Thymus (tissue), 11 donors: ENCODE results near the gene FBLN5. TPM values are rescaled to one million over a fixed set of nuclear protein-coding genes. Genes with fewer than 3 reads are reported as not detected.
"Not testable (repeated sequence)": the region's sequence is repeated elsewhere in the genome, so short reads cannot be mapped to it uniquely, and the experiment has no call there.

ENCODE experiments used
- DNase-seq, 9 donors: peaks; one replicate each; pipeline ENCODE4 v3.0.0-alpha.2; 2013; ENCODE audit warnings: low spot score in 9 of 9, low read depth in 6 of 9, missing footprints in 1 of 9
- H3K27ac ChIP-seq, 2 donors: one replicate each; pipeline ENCODE4 v1.5.1; 2013; ENCODE audit warnings: control low read depth in 1 of 2, low read depth in 1 of 2, low read length in 1 of 2, mild to moderate bottlenecking in 1 of 2, moderate library complexity in 1 of 2
- H3K27me3 ChIP-seq, 2 donors: one replicate each; pipeline ENCODE4 v1.5.1; 2013; ENCODE audit warnings: low read length in 1 of 2; ENCODE audit not compliant: control insufficient read depth in 2 of 2, insufficient read depth in 1 of 2
- H3K36me3 ChIP-seq, 2 donors: one replicate each; pipeline ENCODE4 v1.5.1; 2013; ENCODE audit warnings: low read length in 1 of 2, mild to moderate bottlenecking in 1 of 2, moderate library complexity in 1 of 2; ENCODE audit not compliant: control insufficient read depth in 2 of 2, insufficient read depth in 2 of 2
- H3K4me1 ChIP-seq, 2 donors: one replicate each; pipeline ENCODE4 v1.5.1; 2013; ENCODE audit warnings: low read length in 2 of 2; ENCODE audit not compliant: control insufficient read depth in 2 of 2, insufficient read depth in 2 of 2
- H3K4me3 ChIP-seq, 2 donors: one replicate each; pipeline ENCODE4 v1.5.1; 2013; ENCODE audit warnings: low read length in 2 of 2, control low read depth in 1 of 2, mild to moderate bottlenecking in 1 of 2
- H3K9me3 ChIP-seq, 2 donors: one replicate each; pipeline ENCODE4 v1.5.1; 2013; ENCODE audit warnings: low read length in 1 of 2, mild to moderate bottlenecking in 1 of 2; ENCODE audit not compliant: control insufficient read depth in 2 of 2, insufficient read depth in 1 of 2
- WGBS: extraction: QIAGEN DNeasy Blood & Tissue Kit; methylation state at CpG from one replicate; pipeline ENCODE4 v1.1.7; 2013; 5-methylcytosine and 5-hydroxymethylcytosine counted together
- polyA plus RNA-seq: library from polyadenylated mRNA; stranded (reverse); fragments of 200-250 nt; gene quantifications from one replicate; pipeline ENCODE4 v1.2.3, GENCODE V29; 2013
- total RNA-seq: library from RNA; stranded (reverse); fragments of 120-200 nt; gene quantifications from one replicate; pipeline ENCODE4 v1.2.4, GENCODE V29; 2013
- donor health status: healthy.

The FBLN5 gene
- total and polyA plus RNA-seq, 2 donors, result 32.2 to 61.3 TPM

- H3K27ac ChIP-seq, result no peak overlapping the region
- no peak for DNase-seq
These were observed 93.1 kb downstream of the FBLN5 start for GRCh38 chr14:91854327-91854934.

DNA sequence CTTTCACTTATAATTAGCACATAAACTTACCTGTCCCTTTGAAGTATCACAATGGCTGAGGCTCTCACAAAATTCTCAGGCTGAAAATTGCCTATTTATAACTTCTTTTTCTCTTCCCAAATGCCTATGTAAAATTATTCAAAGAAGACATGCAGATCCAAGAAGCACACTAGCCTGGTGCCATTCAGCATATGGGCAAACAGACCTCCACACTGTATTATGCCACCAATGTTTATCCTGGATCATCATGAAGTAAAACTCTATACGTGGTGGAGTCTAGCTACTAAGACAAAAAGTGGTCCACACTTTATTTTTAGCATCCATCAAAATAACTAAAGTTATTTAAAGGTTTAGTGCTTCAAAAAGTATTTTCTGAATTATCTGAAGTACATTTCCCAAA is 95.9 kb downstream of the FBLN5 start:
- peaks cover 10 to 15% of the 10 kb centered on the region in 2 donors for H3K4me1 ChIP-seq
- no peaks in the 10 kb centered on the region for H3K9me3 ChIP-seq
- WGBS, result 46% methylated on average over 1 of the region's 1 CpG
- no peak overlapping the region for H3K4me3 ChIP-seq
- H3K27me3 ChIP-seq, result no peaks in the 10 kb centered on the region
- no peaks in the 10 kb centered on the region for H3K36me3 ChIP-seq
- no peak for DNase-seq
- no peak overlapping the region for H3K27ac ChIP-seq

More at GRCh38 chr14:91854327-91854934, 93.1 kb downstream of the FBLN5 start:
- no peaks in the 10 kb centered on the region for H3K36me3 ChIP-seq
- no peaks in the 10 kb centered on the region for H3K27me3 ChIP-seq
- H3K4me1 ChIP-seq, result peaks cover 13 to 15% of the 10 kb centered on the region in 2 donors
- WGBS, result 94% methylated on average over 2 of the region's 2 CpGs
- no peak overlapping the region for H3K4me3 ChIP-seq
- no peaks in the 10 kb centered on the region for H3K9me3 ChIP-seq

- WGBS, result 96% methylated on average over 4 of the region's 4 CpGs
- DNase-seq, result no peak
- no peaks in the 10 kb centered on the region for H3K36me3 ChIP-seq
These were observed 98.9 kb downstream of the FBLN5 start for GRCh38 chr14:91848504-91849001.

DNA sequence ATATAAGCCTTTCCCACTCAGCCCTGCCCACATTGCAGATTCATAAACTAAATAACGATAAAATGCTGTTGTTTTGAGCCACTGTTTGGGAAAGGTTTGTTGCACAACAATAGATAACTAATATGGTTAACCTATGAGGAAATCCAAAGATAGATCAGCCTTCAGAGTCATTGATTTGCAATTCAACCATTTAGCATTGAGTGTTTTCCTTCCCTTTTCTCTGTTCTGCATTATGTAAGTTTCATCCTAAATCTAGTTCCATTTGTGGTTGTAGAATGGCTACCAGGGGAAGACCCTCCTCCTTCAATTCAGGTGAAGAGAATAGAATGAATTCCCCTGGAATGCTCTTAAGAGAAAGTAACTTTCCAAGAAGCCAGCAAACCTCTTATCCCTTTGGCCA is 99.8 kb downstream of the FBLN5 start:
- Histone ChIP-seq H3K4me1 (no peaks in the 10 kb centered on the region), H3K4me3 (no peak overlapping the region), H3K27me3 (no peaks in the 10 kb centered on the region), H3K27ac (no peak overlapping the region), H3K36me3 (no peaks in the 10 kb centered on the region), H3K9me3 (no peaks in the 10 kb centered on the region)
- 92% methylated on average over 1 of the region's 1 CpG for WGBS
- DNase-seq, result no peak

More at GRCh38 chr14:91848504-91849001, 98.9 kb downstream of the FBLN5 start:
- no peak overlapping the region for H3K4me3 ChIP-seq
- H3K27ac ChIP-seq, result no peak overlapping the region
- H3K9me3 ChIP-seq, result no peaks in the 10 kb centered on the region
- H3K4me1 ChIP-seq, result no peaks in the 10 kb centered on the region
- H3K27me3 ChIP-seq, result no peaks in the 10 kb centered on the region

DNA sequence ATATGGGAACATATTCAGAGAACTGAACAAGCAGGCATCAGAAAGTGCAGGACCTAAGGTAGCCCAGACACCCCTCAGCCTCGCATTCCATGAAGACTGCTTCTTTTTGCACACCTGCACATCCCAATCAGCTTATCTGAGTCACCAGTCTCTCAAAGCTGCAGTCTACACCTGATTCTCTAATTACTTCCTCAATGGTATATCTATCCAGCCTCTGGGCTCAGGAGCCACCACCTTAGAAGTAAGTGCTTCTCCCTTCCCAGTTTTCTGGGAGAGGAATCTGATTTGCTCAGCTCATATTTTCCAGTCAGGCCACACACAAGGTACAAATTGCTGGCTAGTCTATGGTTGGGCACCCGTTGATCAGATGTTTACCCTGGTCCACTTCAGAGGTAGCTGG is 101.8 kb downstream of the FBLN5 start:
- no peaks in the 10 kb centered on the region for H3K4me1 ChIP-seq
- DNase-seq, result no peak
- H3K4me3 ChIP-seq, result no peak overlapping the region
- 92% methylated on average over 2 of the region's 2 CpGs for WGBS
- H3K27ac ChIP-seq, result no peak overlapping the region
- no peaks in the 10 kb centered on the region for H3K36me3 ChIP-seq
- H3K9me3 ChIP-seq, result no peaks in the 10 kb centered on the region
- H3K27me3 ChIP-seq, result no peaks in the 10 kb centered on the region

GRCh38 chr14:91845056-91845455 is 102.4 kb downstream of the FBLN5 start:
- H3K36me3 ChIP-seq, H3K4me1 ChIP-seq, H3K9me3 ChIP-seq, H3K4me3 ChIP-seq, DNase-seq, H3K27me3 ChIP-seq, H3K27ac ChIP-seq: not testable (repeated sequence)
- 98% methylated on average over 8 of the region's 8 CpGs for WGBS

GRCh38 chr14:91844029-91844428 is 103.5 kb downstream of the FBLN5 start:
- no peak overlapping the region for H3K27ac ChIP-seq
- no peak for DNase-seq
- no peaks in the 10 kb centered on the region for H3K9me3 ChIP-seq
- no peaks in the 10 kb centered on the region for H3K36me3 ChIP-seq
- H3K4me3 ChIP-seq, result no peak overlapping the region
- no peaks in the 10 kb centered on the region for H3K27me3 ChIP-seq
- 95% methylated on average over 4 of the region's 4 CpGs for WGBS
- H3K4me1 ChIP-seq, result peaks cover 0 to 2% of the 10 kb centered on the region in 2 donors

DNA sequence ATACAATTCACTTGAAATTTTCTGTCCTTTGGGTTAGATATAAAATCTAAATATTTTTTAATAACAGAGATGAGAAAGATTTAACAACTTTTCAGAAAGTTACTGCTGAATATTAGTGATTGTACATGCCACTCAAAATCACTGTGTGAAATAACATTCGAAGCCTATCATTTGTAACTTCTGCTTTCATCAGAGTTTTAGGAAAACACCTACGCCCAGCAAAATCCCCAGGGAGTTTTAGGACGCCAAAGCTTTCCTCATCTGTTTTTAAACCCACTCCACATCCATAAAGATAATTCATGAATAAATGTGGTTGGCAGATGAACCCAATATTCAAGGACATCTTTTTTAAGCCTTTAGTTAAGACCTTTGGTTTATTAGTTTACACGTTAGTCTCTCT is 104.1 kb downstream of the FBLN5 start:
- Histone ChIP-seq H3K27ac (no peak overlapping the region), H3K9me3 (no peaks in the 10 kb centered on the region), H3K36me3 (no peaks in the 10 kb centered on the region), H3K4me3 (no peak overlapping the region), H3K27me3 (no peaks in the 10 kb centered on the region), H3K4me1 (peaks cover 0 to 2% of the 10 kb centered on the region in 2 donors)
- WGBS, result 92% methylated on average over 4 of the region's 4 CpGs
- no peak for DNase-seq

- no peak for DNase-seq
- Histone ChIP-seq H3K27me3 (peaks cover 12 to 21% of the 10 kb centered on the region in 2 donors), H3K4me1 (peaks cover 9 to 12% of the 10 kb centered on the region in 2 donors), H3K4me3 (no peak overlapping the region), H3K9me3 (no peaks in the 10 kb centered on the region), H3K27ac (no peak overlapping the region), H3K36me3 (no peaks in the 10 kb centered on the region)
These were observed 106.4 kb downstream of the FBLN5 start for GRCh38 chr14:91841065-91841464.
